Ecto neural progenitor cell (in vitro differentiated cells): ENCODE results near the gene KNDC1.

Experiments used
- DNase-seq: peaks from one replicate; pipeline ENCODE4 v3.0.0-alpha.2; 2018; ENCODE audit warnings: low spot score

The KNDC1 gene

GRCh38 chr10:133177380-133178157, 17.6 kb downstream of the KNDC1 start:
- DNase-seq: no peak

GRCh38 chr10:133178357-133179127, 18.5 kb downstream of the KNDC1 start:
- DNase-seq: no peak

DNA sequence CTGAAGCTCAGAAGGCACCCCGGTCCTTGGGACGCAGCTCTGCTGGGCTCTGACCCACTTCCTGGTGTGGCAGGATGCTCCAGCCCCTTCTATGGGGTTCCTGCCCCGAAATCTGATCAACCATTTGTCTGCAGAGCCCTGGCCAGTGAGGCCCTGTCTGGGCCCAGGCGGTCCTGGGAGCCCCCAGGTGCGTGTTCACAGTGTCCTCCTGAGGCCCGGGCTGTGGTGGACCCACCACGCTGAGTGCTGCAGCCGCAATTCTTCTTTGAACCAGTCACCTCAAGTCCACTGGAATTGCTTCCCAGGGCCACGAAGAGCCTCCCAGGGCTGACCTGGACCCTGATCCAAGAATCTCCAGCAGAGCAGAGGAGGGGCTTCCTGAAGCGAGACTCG, 19.1 kb downstream of the KNDC1 start:
- no peak for DNase-seq

DNA sequence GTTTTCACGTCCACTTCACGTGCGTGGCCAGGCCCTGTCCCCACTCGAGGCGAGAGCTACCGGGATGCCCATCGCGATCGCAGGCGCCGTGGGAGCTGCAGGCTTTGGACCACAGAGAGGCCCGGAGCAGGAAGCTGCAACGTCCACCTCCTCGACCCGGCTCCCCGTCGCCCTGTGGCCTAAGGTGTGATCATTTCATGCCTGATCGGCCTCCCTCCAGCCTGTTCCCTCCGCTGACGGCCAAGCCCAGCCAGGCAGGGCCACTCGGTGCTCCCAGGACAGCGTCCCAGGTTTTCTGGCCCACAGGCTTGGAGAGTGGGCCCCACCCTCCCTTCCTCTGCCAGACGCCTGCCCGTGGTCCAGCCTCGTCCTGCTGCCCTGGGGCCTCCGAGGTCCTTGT, 19.6 kb downstream of the KNDC1 start:
- DNase-seq: no peak

- no peak for DNase-seq
These were observed 20.4 kb downstream of the KNDC1 start for GRCh38 chr10:133180192-133180964.

GRCh38 chr10:133180965-133181639, 21.1 kb downstream of the KNDC1 start:
- DNase-seq: no peak

GRCh38 chr10:133182190-133182589, 22.2 kb downstream of the KNDC1 start:
- no peak for DNase-seq

DNA sequence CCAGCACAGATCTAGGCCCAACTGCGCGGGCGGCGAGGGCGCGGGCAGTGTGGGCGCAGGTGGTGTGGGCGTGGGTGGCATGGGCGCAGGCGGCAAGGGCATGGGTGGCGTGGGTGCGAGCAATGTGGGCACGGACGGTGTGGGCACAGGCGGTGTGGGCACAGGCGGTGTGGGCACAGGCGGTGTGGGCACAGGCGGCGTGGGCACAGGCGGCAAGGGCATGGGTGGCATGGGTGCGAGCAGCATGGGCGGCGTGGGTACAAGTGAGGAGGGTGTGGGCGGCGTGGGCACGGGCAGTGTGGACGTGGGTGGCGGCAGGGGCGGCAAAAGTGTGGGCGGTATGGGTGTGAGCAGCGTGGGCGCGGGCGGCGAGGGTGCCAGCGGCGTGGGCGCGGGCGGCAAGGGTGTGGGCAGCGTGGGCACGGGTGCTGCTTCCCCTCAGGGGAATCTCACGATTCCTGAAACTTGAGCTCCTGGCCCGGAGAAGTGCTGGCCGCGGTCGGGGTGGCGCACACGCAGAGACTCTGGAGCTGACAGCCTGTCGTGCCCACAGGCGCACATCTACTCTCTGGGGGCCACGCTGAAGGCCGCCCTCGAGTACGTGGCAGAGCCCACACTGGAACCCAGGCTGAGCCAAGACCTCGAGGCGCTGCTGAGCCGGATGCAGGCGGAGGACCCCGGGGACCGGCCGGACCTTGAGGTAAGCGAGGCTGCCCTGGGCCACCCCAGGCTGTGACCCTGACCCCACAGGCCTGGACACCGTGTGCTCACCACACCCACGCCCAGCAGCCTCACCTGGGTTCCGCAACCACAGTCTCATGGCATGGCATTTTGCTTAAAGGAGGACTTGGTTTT, 23.0 kb downstream of the KNDC1 start:
- no peak for DNase-seq

- DNase-seq: no peak
These were observed 23.8 kb downstream of the KNDC1 start for GRCh38 chr10:133183646-133184378.

DNA sequence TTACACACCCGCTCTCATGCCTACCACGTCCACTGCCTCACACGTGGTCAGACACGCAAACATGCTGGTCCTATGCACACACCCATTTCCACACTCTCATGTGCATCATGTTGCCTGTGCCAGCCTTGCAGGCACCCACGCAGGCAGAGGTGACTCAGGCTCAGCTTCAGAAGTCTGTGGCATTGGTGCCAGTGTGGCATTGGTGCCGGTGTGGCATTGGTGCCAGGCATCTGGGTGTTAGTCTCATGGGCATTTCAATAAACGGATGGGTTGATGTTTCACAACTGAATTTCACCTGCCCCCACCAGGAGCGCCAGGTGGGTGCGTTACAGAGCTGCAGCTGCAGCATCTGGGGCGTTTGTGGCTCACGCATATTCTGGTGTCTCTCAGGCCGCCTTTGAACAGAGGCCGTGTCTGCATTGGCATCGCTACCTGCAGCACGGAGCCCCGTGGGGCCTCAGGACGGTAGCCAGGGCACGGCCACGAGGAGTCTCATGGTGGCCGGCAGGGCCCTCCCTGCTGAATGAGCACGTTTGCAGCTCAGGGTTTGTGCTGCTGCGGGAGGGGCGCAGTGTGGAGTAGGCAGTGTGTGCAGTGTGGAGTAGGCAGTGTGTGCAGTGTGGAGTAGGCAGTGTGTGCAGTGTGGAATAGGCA, 24.7 kb downstream of the KNDC1 start:
- DNase-seq: no peak

- no peak for DNase-seq
These were observed 25.4 kb downstream of the KNDC1 start for GRCh38 chr10:133185421-133185820.

- no peak for DNase-seq
These were observed 25.9 kb downstream of the KNDC1 start for GRCh38 chr10:133185916-133186315.

GRCh38 chr10:133186416-133187090, 26.5 kb downstream of the KNDC1 start:
- DNase-seq: no peak

- DNase-seq: no peak
These were observed 27.3 kb downstream of the KNDC1 start for GRCh38 chr10:133187091-133187905.

GRCh38 chr10:133187906-133188681, 28.1 kb downstream of the KNDC1 start:
- no peak for DNase-seq

DNA sequence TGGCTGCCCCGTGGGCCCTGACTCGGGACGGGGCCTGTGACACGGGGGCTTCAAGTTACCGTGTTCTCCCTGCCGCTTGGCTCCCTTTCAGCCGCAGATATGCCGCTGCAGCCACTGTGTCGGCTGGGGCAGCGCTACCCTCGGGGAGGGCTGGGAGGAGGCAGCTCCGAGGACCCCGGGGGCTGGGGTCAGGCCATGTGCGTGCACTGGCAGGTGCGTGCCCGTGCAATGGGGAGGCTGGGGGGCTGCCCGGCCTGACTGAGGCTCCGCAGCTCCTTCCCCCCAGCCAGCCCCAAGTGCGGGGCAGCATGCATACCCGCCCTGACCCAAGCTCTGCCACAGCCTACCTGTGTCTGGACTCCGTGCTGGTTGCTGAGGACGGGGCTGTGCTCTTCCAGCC, 29.2 kb downstream of the KNDC1 start:
- DNase-seq: no peak

- no peak for DNase-seq
These were observed 29.7 kb downstream of the KNDC1 start for GRCh38 chr10:133189726-133190125.

- no peak for DNase-seq
These were observed 30.2 kb downstream of the KNDC1 start for GRCh38 chr10:133190225-133190624.
